Tibial nerve (tissue), 4 donors: ENCODE measurements around the gene METTL23. TPM values are rescaled to one million over a fixed set of nuclear protein-coding genes. Genes with fewer than 3 reads are reported as not detected.
A peak's percentile ranks its signal among the peaks of the same experiment; 100 is the strongest.
"Not testable (repeated sequence)": the region's sequence is repeated elsewhere in the genome, so short reads cannot be mapped to it uniquely, and the experiment has no call there.

Source experiments
- DNase-seq, 2 donors: peaks; one replicate each; pipeline ENCODE4 v3.0.0-alpha.2; 2019; ENCODE audit warnings: low spot score in 2 of 2
- H3K27ac ChIP-seq, 4 donors: fragments of 200-600 bp; sonication (generic) in 3 of 4; one replicate each; pipeline ENCODE4 v1.5.1; 2017 to 2019; ENCODE audit warnings: mild to moderate bottlenecking in 1 of 4
- H3K27me3 ChIP-seq, 2 donors: fragments of 200-600 bp; sonication (generic) in 1 of 2; one replicate each; pipeline versions ENCODE4 v1.5.1 to v1.6.0; 2017 to 2019
- H3K36me3 ChIP-seq, 3 donors: fragments of 200-600 bp; sonication (generic); one replicate each; pipeline ENCODE4 v1.5.1; 2018 to 2019
- H3K4me1 ChIP-seq, 4 donors: fragments of 200-600 bp; sonication (generic) in 3 of 4; one replicate each; pipeline ENCODE4 v1.5.1; 2017 to 2019
- H3K4me3 ChIP-seq, 4 donors: fragments of 200-600 bp; sonication (generic) in 3 of 4; one replicate each; pipeline ENCODE4 v1.5.1; 2017 to 2019; ENCODE audit warnings: mild to moderate bottlenecking in 1 of 4, moderate library complexity in 1 of 4
- H3K9me3 ChIP-seq, 4 donors: fragments of 200-600 bp; sonication (generic) in 3 of 4; one replicate each; pipeline ENCODE4 v1.5.1; 2017 to 2019
- CTCF ChIP-seq, 5 experiments: fragments of 200-600 bp in 3 of 5; fragments of 450-650 bp in 2 of 5; sonication (generic) in 3 of 5; IDR thresholded peaks; one replicate each; pipeline ENCODE4 v1.5.1; 2016 to 2019; ENCODE audit warnings: antibody characterized with exemption in 5 of 5, mild to moderate bottlenecking in 3 of 5, moderate library complexity in 2 of 5
- EP300 ChIP-seq, 2 donors: sonication (generic); formaldehyde crosslinking; IDR thresholded peaks; one replicate each; pipeline ENCODE4 v1.6.1; 2017; ENCODE audit warnings: antibody characterized with exemption in 2 of 2, mild to moderate bottlenecking in 1 of 2
- POLR2A ChIP-seq, 2 donors: fragments of 450-650 bp; IDR thresholded peaks; one replicate each; pipeline ENCODE4 v1.6.1; 2017; ENCODE audit warnings: antibody characterized with exemption in 2 of 2, mild to moderate bottlenecking in 2 of 2, moderate library complexity in 2 of 2
- WGBS, 2 donors: methylation state at CpG; one replicate each; pipeline ENCODE4 v1.1.5; 2018; 5-methylcytosine and 5-hydroxymethylcytosine counted together
- total RNA-seq, 4 donors: library from RNA; depleted of rRNA; stranded (reverse); fragments of >200 nt; gene quantifications; one replicate each; pipeline ENCODE4 v1.1.0, GENCODE V29; 2016

METTL23 gene
- total RNA-seq, 4 donors from 2014 or later, result 27.8 to 50.2 (median 30.8) TPM

- WGBS, 2 donors, result 10% methylated on average over 12 to 16 of the region's 56 CpGs
- no peaks in the 10 kb centered on the region for H3K9me3 ChIP-seq
- H3K4me1 ChIP-seq, result peaks cover 0 to 68% (median 34%) of the 10 kb centered on the region in 4 donors
- TF ChIP-seq POLR2A (IDR thresholded peaks at IDR 0.05) (peak in 1 of 2 donors; percentile 15), CTCF (IDR thresholded peaks at IDR 0.05) (no peak), EP300 (IDR thresholded peaks at IDR 0.05) (peak in 1 of 2 donors; percentile 65)
- H3K4me3 ChIP-seq, result peak within 1 kb of the TSS; percentile 55 to 91 (median 62)
- no peaks in the 10 kb centered on the region for H3K27me3 ChIP-seq
- peak; percentile 61 to 65 for DNase-seq
- H3K36me3 ChIP-seq, result peaks cover 0 to 29% (median 0%) of the 10 kb centered on the region in 3 donors
- peak within 1 kb of the TSS; percentile 90 to 98 (median 95) for H3K27ac ChIP-seq
These were observed 15.6 kb upstream of the METTL23 start, which contains the start of gene MXRA7 for GRCh38 chr17:76710863-76711611. Gene MXRA7 (minus strand): TSS chr17:76710965. CDS start chr17:76710946, 19 bp downstream.

GRCh38 chr17:76712321-76712720 is 14.3 kb upstream of the METTL23 start:
- Histone ChIP-seq H3K36me3 (peaks cover 0 to 42% (median 4%) of the 10 kb centered on the region in 3 donors), H3K4me1 (peaks cover 0 to 70% (median 35%) of the 10 kb centered on the region in 4 donors), H3K27ac (peak overlapping the region in 2 of 4 donors; percentile 47 to 93)
- not testable (repeated sequence) for H3K27me3 ChIP-seq, H3K4me3 ChIP-seq, H3K9me3 ChIP-seq, DNase-seq
- WGBS, 2 donors, result 52 to 65% methylated on average over 7 of the region's 7 CpGs

DNA sequence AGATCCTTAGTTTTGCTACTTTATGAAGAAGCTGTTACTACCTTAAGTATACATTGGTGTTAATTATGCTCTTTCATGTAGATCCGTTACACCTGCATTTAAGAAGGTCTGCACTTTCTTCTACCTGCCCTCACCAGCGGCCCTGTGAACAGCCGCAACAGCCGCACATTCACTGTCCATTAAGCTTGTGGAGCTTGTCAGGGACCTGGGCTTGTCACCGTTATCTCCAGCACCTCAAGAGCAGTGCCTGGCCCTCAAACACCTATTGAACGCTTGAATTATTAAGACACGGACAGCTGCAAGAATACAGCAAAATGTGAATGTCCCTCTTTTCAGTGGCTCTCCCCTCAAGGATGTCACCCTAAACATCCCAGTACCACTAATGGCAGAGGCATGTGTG is 12.9 kb upstream of the METTL23 start:
- Histone ChIP-seq H3K27me3 (no peaks in the 10 kb centered on the region), H3K9me3 (no peaks in the 10 kb centered on the region), H3K27ac (peak overlapping the region in 1 of 4 donors; percentile 61), H3K36me3 (peaks cover 4 to 56% (median 12%) of the 10 kb centered on the region in 3 donors), H3K4me3 (no peak overlapping the region), H3K4me1 (peaks cover 0 to 55% (median 21%) of the 10 kb centered on the region in 4 donors)
- 96% methylated on average over 7 of the region's 7 CpGs for WGBS, 2 donors
- TF ChIP-seq POLR2A (IDR thresholded peaks at IDR 0.05) (no peak), EP300 (IDR thresholded peaks at IDR 0.05) (no peak), CTCF (IDR thresholded peaks at IDR 0.05) (no peak)
- no peak for DNase-seq

- no peaks in the 10 kb centered on the region for H3K9me3 ChIP-seq
- H3K27ac ChIP-seq, result peak overlapping the region in 2 of 4 donors; percentile 34 to 61
- 65 to 72% methylated on average over 5 of the region's 5 CpGs for WGBS, 2 donors
- DNase-seq, result no peak
- peaks cover 0 to 50% (median 18%) of the 10 kb centered on the region in 4 donors for H3K4me1 ChIP-seq
- H3K27me3 ChIP-seq, result no peaks in the 10 kb centered on the region
- peaks cover 6 to 62% (median 14%) of the 10 kb centered on the region in 3 donors for H3K36me3 ChIP-seq
- no peak overlapping the region for H3K4me3 ChIP-seq
- TF ChIP-seq POLR2A (IDR thresholded peaks at IDR 0.05), result no peak
- TF ChIP-seq CTCF (IDR thresholded peaks at IDR 0.05), result no peak
- no peak for TF ChIP-seq EP300 (IDR thresholded peaks at IDR 0.05)
These were observed 12.3 kb upstream of the METTL23 start for GRCh38 chr17:76714336-76714735.

DNA sequence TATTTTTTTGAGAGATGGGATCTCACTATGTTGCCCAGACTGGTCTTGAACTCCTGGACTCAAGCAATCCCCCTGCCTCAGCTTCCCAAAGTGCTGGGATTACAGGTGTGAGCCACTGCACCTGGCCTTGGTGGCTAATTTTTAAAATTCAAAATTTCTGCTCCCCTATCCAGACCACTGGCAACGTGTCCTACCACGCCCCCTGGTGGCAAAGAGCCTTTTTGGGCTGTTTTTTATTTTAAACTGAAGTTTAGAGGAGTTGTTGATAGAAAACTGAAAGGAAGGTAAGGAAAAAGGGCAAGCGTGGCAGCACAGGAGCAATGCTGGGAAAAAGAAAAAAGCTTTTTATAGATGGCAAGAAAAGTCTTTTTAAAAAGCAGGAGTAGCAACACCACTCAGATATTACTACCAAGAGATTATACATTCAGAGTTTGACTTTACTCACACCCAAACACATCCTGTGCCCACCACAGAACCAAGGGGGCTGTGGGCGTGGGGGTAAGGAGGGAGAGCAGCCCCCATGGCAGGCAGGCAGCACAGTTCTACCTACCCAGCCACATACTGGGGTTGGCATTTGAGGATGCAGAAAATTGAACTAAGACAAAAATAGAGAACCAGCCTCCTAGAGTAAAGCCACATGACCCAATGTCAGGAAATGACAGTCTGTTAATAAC is 11.7 kb upstream of the METTL23 start:
- peaks cover 0 to 45% (median 17%) of the 10 kb centered on the region in 4 donors for H3K4me1 ChIP-seq
- H3K27ac ChIP-seq, result peak overlapping the region in 3 of 4 donors; percentile 55 to 61 (median 55)
- peaks cover 12 to 68% (median 21%) of the 10 kb centered on the region in 3 donors for H3K36me3 ChIP-seq
- 19 to 20% methylated on average over 4 of the region's 4 CpGs for WGBS, 2 donors
- H3K27me3 ChIP-seq, result no peaks in the 10 kb centered on the region
- H3K9me3 ChIP-seq, result no peaks in the 10 kb centered on the region
- DNase-seq, result peak; percentile 78 to 89
- H3K4me3 ChIP-seq, result no peak overlapping the region
- TF ChIP-seq EP300 (IDR thresholded peaks at IDR 0.05), result peak in 1 of 2 donors; percentile 33
- TF ChIP-seq CTCF (IDR thresholded peaks at IDR 0.05), result peak; percentile 76 to 88 (median 78)
- no peak for TF ChIP-seq POLR2A (IDR thresholded peaks at IDR 0.05)
